ENCODE data around the gene TRAPPC10.

The TRAPPC10 gene

GRCh38 chr21:43983860-43984420 lies 28.2 kb upstream of the TRAPPC10 start:
- no peak for DNase-seq

- DNase-seq, result no peak
Observed at GRCh38 chr21:43984905-43985689, 27.0 kb upstream of the TRAPPC10 start.

- DNase-seq, result no peak
Observed at GRCh38 chr21:43985690-43986251, 26.3 kb upstream of the TRAPPC10 start.

GRCh38 chr21:43986544-43987451 lies 25.3 kb upstream of the TRAPPC10 start:
- DNase-seq, result no peak

GRCh38 chr21:43987509-43987908 lies 24.6 kb upstream of the TRAPPC10 start:
- no peak for DNase-seq

GRCh38 chr21:43988016-43988415 lies 24.1 kb upstream of the TRAPPC10 start:
- DNase-seq, result no peak

GRCh38 chr21:43988506-43989230 lies 23.4 kb upstream of the TRAPPC10 start:
- DNase-seq, result no peak

GRCh38 chr21:43989401-43989800 lies 22.7 kb upstream of the TRAPPC10 start:
- DNase-seq, result no peak

GRCh38 chr21:43991447-43991991 lies 20.6 kb upstream of the TRAPPC10 start:
- DNase-seq, result no peak

- no peak for DNase-seq
Observed at GRCh38 chr21:43992121-43992520, 20.0 kb upstream of the TRAPPC10 start.

GRCh38 chr21:43993420-43993934 lies 18.6 kb upstream of the TRAPPC10 start:
- DNase-seq, result no peak

- DNase-seq, result no peak
Observed at GRCh38 chr21:43994085-43994484, 18.0 kb upstream of the TRAPPC10 start.

- DNase-seq, result no peak
Observed at GRCh38 chr21:43994646-43995045, 17.5 kb upstream of the TRAPPC10 start.

GRCh38 chr21:43995521-43996105 lies 16.5 kb upstream of the TRAPPC10 start:
- DNase-seq, result no peak

GRCh38 chr21:43997766-43998742 lies 14.1 kb upstream of the TRAPPC10 start:
- no peak for DNase-seq

GRCh38 chr21:44000360-44000759 lies 11.7 kb upstream of the TRAPPC10 start:
- no peak for DNase-seq

- DNase-seq, result no peak
Observed at GRCh38 chr21:44002511-44002910, 9.6 kb upstream of the TRAPPC10 start.

GRCh38 chr21:44003307-44003966 lies 8.7 kb upstream of the TRAPPC10 start:
- DNase-seq, result no peak

GRCh38 chr21:44005071-44005470 lies 7.0 kb upstream of the TRAPPC10 start:
- no peak for DNase-seq

- DNase-seq, result no peak
Observed at GRCh38 chr21:44005593-44005992, 6.5 kb upstream of the TRAPPC10 start.

Measured in EL (cell line).